Measurements from ENCODE around the gene ZNG1B. TPM values are rescaled to one million over a fixed set of nuclear protein-coding genes. Genes with fewer than 3 reads are reported as not detected.
"Not testable (repeated sequence)": the region's sequence is repeated elsewhere in the genome, so short reads cannot be mapped to it uniquely, and the experiment has no call there.

The ZNG1B gene
- total RNA-seq, 3 donors from 2014 or later, result 26.2 to 33.5 (median 27.8) TPM

DNA sequence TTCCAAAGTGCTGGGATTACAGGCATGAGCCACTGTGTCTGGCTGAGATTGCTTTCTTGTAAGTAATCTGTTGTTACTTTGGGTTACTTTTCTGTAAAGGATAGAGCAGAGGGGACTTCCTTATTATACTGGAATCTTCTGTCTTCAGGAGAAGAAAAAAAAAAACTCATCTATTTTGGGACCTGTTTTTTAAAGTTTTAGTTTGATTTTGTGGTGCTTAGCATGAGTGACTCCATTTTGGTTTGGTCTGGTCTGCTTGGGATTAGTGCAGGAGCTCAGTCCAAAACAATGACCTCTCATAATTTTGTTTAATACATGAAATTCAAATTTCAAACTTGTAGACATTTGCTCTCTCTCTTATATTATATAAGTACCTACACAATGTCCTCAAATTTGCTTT is 4.0 kb upstream of the ZNG1B start:
- H3K4me3 ChIP-seq; DNase-seq; H3K4me1 ChIP-seq (ENCODE audit: low read depth); ATAC-seq; intact Hi-C loops (cut with DNase I, micrococcal nuclease); H3K36me3 ChIP-seq (ENCODE audit: low read depth); H3K9me3 ChIP-seq: not testable (repeated sequence)

GRCh38 chr2:113465770-113466169 is 28.3 kb downstream of the ZNG1B start:
- H3K36me3 ChIP-seq (ENCODE audit: low read depth); H3K9me3 ChIP-seq; intact Hi-C loops (cut with DNase I, micrococcal nuclease); H3K4me3 ChIP-seq; DNase-seq; ATAC-seq; H3K4me1 ChIP-seq (ENCODE audit: low read depth): not testable (repeated sequence)

GRCh38 chr2:113476688-113477368 is 39.3 kb downstream of the ZNG1B start:
- H3K36me3 ChIP-seq (ENCODE audit: low read depth); intact Hi-C loops (cut with DNase I, micrococcal nuclease); H3K4me3 ChIP-seq; DNase-seq; H3K9me3 ChIP-seq; H3K4me1 ChIP-seq (ENCODE audit: low read depth); ATAC-seq: not testable (repeated sequence)

- H3K4me1 ChIP-seq (ENCODE audit: low read depth); H3K36me3 ChIP-seq (ENCODE audit: low read depth); DNase-seq; ATAC-seq; intact Hi-C loops (cut with DNase I, micrococcal nuclease); H3K9me3 ChIP-seq; H3K4me3 ChIP-seq: not testable (repeated sequence)
Measured at GRCh38 chr2:113496527-113496926, 59.0 kb downstream of the ZNG1B start.

DNA sequence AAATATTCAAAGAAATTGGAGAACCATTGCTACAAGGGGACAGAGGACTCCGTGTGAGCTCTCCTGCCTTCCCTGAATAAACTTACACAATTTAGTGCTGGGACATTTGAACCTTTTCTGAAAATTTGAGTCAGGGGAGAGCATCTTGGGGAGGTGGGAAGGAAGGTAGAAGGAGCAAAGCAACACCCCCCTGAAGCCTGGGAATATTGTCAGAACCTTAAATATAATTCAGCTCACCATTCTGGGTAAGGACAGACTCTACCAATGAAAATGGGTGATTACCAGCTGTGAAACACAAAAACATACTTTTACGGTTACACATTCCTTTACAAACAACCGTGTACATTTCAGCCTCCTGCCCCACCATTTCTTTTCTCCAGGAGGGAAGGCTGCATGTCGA is 60.9 kb downstream of the ZNG1B start, which contains the start of gene FOXD4L1:
Gene FOXD4L1 (plus strand): TSS at position 301 of the 400 bp plus-strand sequence. CDS start 592 bp downstream, outside the sequence.
- H3K36me3 ChIP-seq (ENCODE audit: low read depth); intact Hi-C loops (cut with DNase I, micrococcal nuclease); H3K4me3 ChIP-seq; H3K9me3 ChIP-seq; DNase-seq; ATAC-seq: not testable (repeated sequence)
- peaks cover 14% of the 10 kb centered on the region for H3K4me1 ChIP-seq (ENCODE audit: low read depth)

GRCh38 chr2:113499019-113499885 is 61.8 kb downstream of the ZNG1B start:
- H3K36me3 ChIP-seq (ENCODE audit: low read depth); intact Hi-C loops (cut with DNase I, micrococcal nuclease); H3K9me3 ChIP-seq; H3K4me3 ChIP-seq; ATAC-seq: not testable (repeated sequence)
- DNase-seq, result peak in 1 of 3 donors; percentile 24
- peaks cover 18% of the 10 kb centered on the region for H3K4me1 ChIP-seq (ENCODE audit: low read depth)

DNA sequence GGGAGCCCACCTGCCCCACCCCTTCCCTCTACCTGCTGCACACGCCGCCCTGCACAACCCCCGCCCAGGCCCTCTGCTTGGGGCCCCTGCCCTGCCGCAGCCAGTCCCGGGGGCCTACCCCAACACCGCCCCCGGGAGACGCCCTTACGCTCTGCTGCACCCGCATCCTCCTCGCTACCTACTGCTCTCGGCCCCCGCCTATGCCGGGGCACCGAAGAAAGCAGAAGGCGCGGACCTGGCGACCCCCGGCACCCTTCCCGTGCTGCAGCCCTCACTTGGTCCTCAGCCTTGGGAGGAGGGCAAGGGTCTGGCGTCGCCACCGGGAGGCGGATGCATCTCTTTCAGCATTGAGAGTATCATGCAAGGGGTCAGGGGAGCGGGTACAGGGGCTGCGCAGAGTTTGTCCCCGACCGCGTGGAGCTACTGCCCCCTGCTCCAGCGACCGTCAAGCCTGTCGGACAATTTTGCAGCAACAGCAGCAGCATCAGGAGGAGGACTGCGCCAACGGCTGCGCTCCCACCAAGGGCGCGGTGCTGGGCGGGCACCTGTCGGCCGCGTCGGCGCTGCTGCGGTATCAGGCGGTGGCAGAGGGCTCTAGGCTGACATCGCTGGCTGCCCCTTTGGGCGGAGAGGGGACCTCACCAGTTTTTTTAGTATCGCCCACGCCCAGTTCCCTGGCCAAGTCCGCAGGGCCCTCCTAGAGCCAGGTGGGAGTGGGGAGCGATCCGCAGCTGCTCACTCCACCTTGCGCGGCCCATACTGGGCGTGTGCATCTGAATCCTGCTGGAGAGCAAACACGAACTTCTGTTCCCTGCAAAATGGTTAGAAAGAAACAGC is 62.6 kb downstream of the ZNG1B start:
- H3K4me1 ChIP-seq (ENCODE audit: low read depth), result peaks cover 18% of the 10 kb centered on the region
- intact Hi-C loops (cut with DNase I, micrococcal nuclease); H3K4me3 ChIP-seq; ATAC-seq; H3K9me3 ChIP-seq; H3K36me3 ChIP-seq (ENCODE audit: low read depth): not testable (repeated sequence)
- DNase-seq, result peak in 2 of 3 donors; percentile 5 to 29

- intact Hi-C loops (cut with DNase I, micrococcal nuclease); H3K36me3 ChIP-seq (ENCODE audit: low read depth); H3K9me3 ChIP-seq; ATAC-seq; H3K4me3 ChIP-seq: not testable (repeated sequence)
- peaks cover 18% of the 10 kb centered on the region for H3K4me1 ChIP-seq (ENCODE audit: low read depth)
- peak in 1 of 3 donors; percentile 10 for DNase-seq
Measured at GRCh38 chr2:113500723-113501038, 63.2 kb downstream of the ZNG1B start.

- H3K4me3 ChIP-seq; H3K9me3 ChIP-seq; H3K36me3 ChIP-seq (ENCODE audit: low read depth); intact Hi-C loops (cut with DNase I, micrococcal nuclease): not testable (repeated sequence)
- peak; percentile 26 for ATAC-seq
- H3K4me1 ChIP-seq (ENCODE audit: low read depth), result peaks cover 18% of the 10 kb centered on the region
- DNase-seq, result peak in 2 of 3 donors; percentile 3 to 26
Measured at GRCh38 chr2:113502216-113503093, 65.0 kb downstream of the ZNG1B start.

DNA sequence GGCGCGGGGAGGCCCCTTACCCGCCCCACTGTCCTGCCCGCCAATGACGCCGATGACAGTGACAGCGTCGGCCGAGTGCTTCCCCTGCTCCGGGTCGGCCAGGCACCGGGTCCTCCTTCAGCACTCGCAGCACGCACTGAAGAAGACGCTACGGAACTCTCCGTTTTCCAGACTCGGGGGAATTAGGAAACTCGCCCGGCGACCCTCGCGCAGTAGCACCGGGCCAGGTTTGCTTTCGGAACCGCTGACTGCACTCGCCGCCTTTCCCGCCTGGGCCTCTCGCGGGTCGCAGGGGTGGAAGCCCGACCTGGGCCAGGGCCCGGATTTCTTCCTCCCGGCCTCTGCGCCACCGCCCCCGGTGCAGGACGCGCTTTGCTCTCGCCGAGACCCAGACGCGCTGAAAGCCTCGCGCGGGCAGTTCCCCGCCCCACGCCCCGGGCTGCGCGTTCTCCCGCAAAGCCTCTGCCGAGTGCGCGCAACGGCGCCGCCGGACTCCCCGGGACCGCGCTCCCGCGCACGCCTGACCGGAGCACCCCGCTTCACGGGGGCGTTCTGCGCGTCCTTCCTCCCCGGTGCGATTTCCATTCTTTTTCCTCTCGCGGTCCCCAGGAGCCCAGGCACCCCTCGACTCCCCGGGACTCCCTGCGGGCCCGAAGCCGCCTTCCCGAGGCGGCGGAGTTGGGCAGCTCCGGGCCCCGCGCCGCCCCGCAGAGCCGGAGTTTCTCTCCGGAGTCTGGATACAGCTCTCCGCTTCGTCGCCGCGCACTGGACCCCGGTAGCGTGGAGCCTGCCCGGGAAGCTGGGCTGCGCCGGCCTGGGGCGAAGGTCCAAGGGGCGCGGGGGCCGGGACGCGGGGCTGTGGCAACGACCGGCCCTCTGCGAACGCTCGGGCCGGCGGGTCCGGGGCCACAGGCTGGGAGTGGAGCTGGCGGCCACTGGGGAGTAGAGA is 65.9 kb downstream of the ZNG1B start:
- intact Hi-C loops (cut with DNase I, micrococcal nuclease); H3K36me3 ChIP-seq (ENCODE audit: low read depth); H3K9me3 ChIP-seq; H3K4me3 ChIP-seq: not testable (repeated sequence)
- H3K4me1 ChIP-seq (ENCODE audit: low read depth), result peaks cover 18% of the 10 kb centered on the region
- ATAC-seq (peak; percentile 57), DNase-seq (peak in 2 of 3 donors; percentile 16 to 44)

DNA sequence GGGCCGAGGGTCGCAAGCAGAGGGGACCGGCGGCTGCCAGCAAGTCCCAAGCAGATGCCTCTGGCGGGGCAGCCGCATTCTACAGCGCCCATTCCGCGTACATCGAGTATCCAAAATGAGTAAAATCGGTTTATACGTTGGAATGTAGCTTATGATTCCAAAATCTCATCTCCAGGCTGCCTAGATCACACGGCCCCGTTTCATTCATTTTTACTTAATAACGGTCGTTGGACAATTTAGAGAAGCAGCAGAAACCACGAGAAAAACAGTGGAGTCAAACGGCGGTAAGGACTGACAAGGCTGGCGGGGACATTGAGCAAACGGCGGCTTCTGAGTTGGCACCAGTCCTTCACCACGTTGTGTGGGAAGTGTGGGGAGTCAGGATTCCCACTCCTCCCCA is 66.6 kb downstream of the ZNG1B start:
- ATAC-seq; H3K9me3 ChIP-seq; DNase-seq; H3K36me3 ChIP-seq (ENCODE audit: low read depth); H3K4me3 ChIP-seq; intact Hi-C loops (cut with DNase I, micrococcal nuclease): not testable (repeated sequence)
- H3K4me1 ChIP-seq (ENCODE audit: low read depth), result peaks cover 18% of the 10 kb centered on the region

GRCh38 chr2:113507394-113508140 is 70.1 kb downstream of the ZNG1B start:
- H3K9me3 ChIP-seq; intact Hi-C loops (cut with DNase I, micrococcal nuclease); DNase-seq; H3K4me3 ChIP-seq; H3K36me3 ChIP-seq (ENCODE audit: low read depth): not testable (repeated sequence)
- H3K4me1 ChIP-seq (ENCODE audit: low read depth), result peaks cover 11% of the 10 kb centered on the region
- ATAC-seq, result peak; percentile 34

All from mucosa of descending colon (tissue), 3 donors.